HepG2 (cell line): ENCODE measurements around the gene P2RX2. TPM values are rescaled to one million over a fixed set of nuclear protein-coding genes. Genes with fewer than 3 reads are reported as not detected.

Experiments used
- CERS6 ChIP-seq: sonication (generic); formaldehyde crosslinking; IDR thresholded peaks from 2 replicates; pipeline ENCODE4 v1.5.0; 2020; ENCODE audit warnings: missing genetic modification reagents
- TBL1XR1 ChIP-seq: fragments of 150-350 bp; IDR thresholded peaks from 2 replicates; pipeline ENCODE4 v1.6.1; 2014; ENCODE audit warnings: borderline replicate concordance, low read length; ENCODE audit not compliant: partially characterized antibody
- TBP ChIP-seq: sonication (generic); formaldehyde crosslinking; IDR thresholded peaks from 2 replicates; pipeline ENCODE4 v1.5.0; 2020; ENCODE audit warnings: missing genetic modification reagents
- ZNF318 ChIP-seq: sonication (generic); formaldehyde crosslinking; IDR thresholded peaks from 2 replicates; pipeline ENCODE4 v1.4.0; 2020; ENCODE audit warnings: mild to moderate bottlenecking, missing genetic modification reagents
- ZNF790 ChIP-seq: sonication (generic); formaldehyde crosslinking; IDR thresholded peaks from 2 replicates; pipeline ENCODE4 v1.8.0; 2022; ENCODE audit warnings: missing genetic modification reagents, mild to moderate bottlenecking, borderline replicate concordance
- polyA plus RNA-seq, 8 experiments: library from polyadenylated mRNA; depleted of rRNA in 3 of 8; stranded (reverse) in 7 of 8; unstranded in 1 of 8; fragments of >200 nt; fragmentation: Illumina TruSeq in 4 of 8; extraction: Trizol in 4 of 8; gene quantifications; 2 replicates each; pipeline versions ENCODE4 v1.2.1 to v1.2.3, GENCODE V29; 2011 to 2016; ENCODE audit warnings: low read depth in 4 of 8, missing spikeins in 1 of 8, mixed read lengths in 1 of 8; ENCODE audit not compliant: insufficient read depth in 1 of 8
- total RNA-seq, 5 experiments: library from RNA; depleted of rRNA; stranded (reverse); fragments of >200 nt; fragmentation: Illumina TruSeq; extraction: Trizol; gene quantifications; 2 replicates each; pipeline ENCODE4 v1.2.3, GENCODE V29; 2016; ENCODE audit warnings: low read depth in 1 of 5

Gene P2RX2
- total and polyA plus RNA-seq, 2 of the 13 experiments (the other 11 are each of a cell fraction or from before 2014, with no cell fraction given) = not detected

- no peak for TF ChIP-seq ZNF318 (CRISPR knock-in tag)
- no peak for TF ChIP-seq TBP (CRISPR knock-in tag)
- no peak for TF ChIP-seq TBL1XR1
- TF ChIP-seq CERS6 (CRISPR knock-in tag) = no peak
- TF ChIP-seq ZNF790 (CRISPR knock-in tag) = no peak
Measured at GRCh38 chr12:132579744-132580143, 38.8 kb upstream of the P2RX2 start (continued).
